ENCODE measurements around the gene GP1BB. TPM values are rescaled to one million over a fixed set of nuclear protein-coding genes. Genes with fewer than 3 reads are reported as not detected.
A peak's percentile ranks its signal among the peaks of the same experiment; 100 is the strongest.

Gene GP1BB
- total RNA-seq, 1 experiment from 2014 or later = not detected

GRCh38 chr22:19703869-19704268 is 19.5 kb upstream of the GP1BB start:
- H3K36me3 Mint-ChIP-seq (ENCODE audit: insufficient read depth, unreplicated experiment) = no peaks in the 10 kb centered on the region
- no peak for TF ChIP-seq CTCF (IDR thresholded peaks at IDR 0.05; ENCODE audit: unreplicated experiment)
- no TSS peak for BruUV-seq (replicated peaks)
- no peaks in the 10 kb centered on the region for H3K9me3 Mint-ChIP-seq (ENCODE audit: low read depth, unreplicated experiment)
- H3K27ac Mint-ChIP-seq (ENCODE audit: unreplicated experiment) = no peak overlapping the region
- DNase-seq = no peak
- CTCF ChIA-PET = interaction anchor here (1.2 kb wide), 1 partner anchor 12 kb away, joined by 3 read pairs; no protein-coding TSS in a partner anchor
- peaks cover 62% of the 10 kb centered on the region for H3K27me3 Mint-ChIP-seq (ENCODE audit: unreplicated experiment)
- H3K4me3 Mint-ChIP-seq (ENCODE audit: low read depth, unreplicated experiment) = no peak overlapping the region
- no peaks in the 10 kb centered on the region for H3K4me1 Mint-ChIP-seq (ENCODE audit: low read depth, unreplicated experiment)
- intact Hi-C loops (cut with micrococcal nuclease; ENCODE audit: unreplicated experiment) = no loop called here

- peaks cover 68% of the 10 kb centered on the region for H3K27me3 Mint-ChIP-seq (ENCODE audit: unreplicated experiment)
- no peaks in the 10 kb centered on the region for H3K4me1 Mint-ChIP-seq (ENCODE audit: low read depth, unreplicated experiment)
- no peak overlapping the region for H3K4me3 Mint-ChIP-seq (ENCODE audit: low read depth, unreplicated experiment)
- CTCF ChIA-PET = interaction anchor here (1.2 kb wide), 1 partner anchor 13 kb away, joined by 3 read pairs; no protein-coding TSS in a partner anchor
- intact Hi-C loops (cut with micrococcal nuclease; ENCODE audit: unreplicated experiment) = no loop called here
- TF ChIP-seq CTCF (IDR thresholded peaks at IDR 0.05; ENCODE audit: unreplicated experiment) = no peak
- no peaks in the 10 kb centered on the region for H3K36me3 Mint-ChIP-seq (ENCODE audit: insufficient read depth, unreplicated experiment)
- H3K27ac Mint-ChIP-seq (ENCODE audit: unreplicated experiment) = no peak overlapping the region
- no TSS peak for BruUV-seq (replicated peaks)
- DNase-seq = no peak
- no peaks in the 10 kb centered on the region for H3K9me3 Mint-ChIP-seq (ENCODE audit: low read depth, unreplicated experiment)
Observed at GRCh38 chr22:19704355-19705015, 18.9 kb upstream of the GP1BB start.

GRCh38 chr22:19705181-19705934 is 18.0 kb upstream of the GP1BB start:
- intact Hi-C loops (cut with micrococcal nuclease; ENCODE audit: unreplicated experiment) = no loop called here
- DNase-seq = no peak
- Mint-ChIP-seq H3K36me3 (ENCODE audit: insufficient read depth, unreplicated experiment) (no peaks in the 10 kb centered on the region), H3K4me1 (ENCODE audit: low read depth, unreplicated experiment) (no peaks in the 10 kb centered on the region), H3K27me3 (ENCODE audit: unreplicated experiment) (peaks cover 74% of the 10 kb centered on the region), H3K9me3 (ENCODE audit: low read depth, unreplicated experiment) (no peaks in the 10 kb centered on the region), H3K4me3 (ENCODE audit: low read depth, unreplicated experiment) (no peak overlapping the region), H3K27ac (ENCODE audit: unreplicated experiment) (no peak overlapping the region)
- peak; percentile 24 for TF ChIP-seq CTCF (IDR thresholded peaks at IDR 0.05; ENCODE audit: unreplicated experiment)
- no TSS peak for BruUV-seq (replicated peaks)
- CTCF ChIA-PET = interaction anchor here (1.2 kb wide), 1 partner anchor 11 kb away, joined by 3 read pairs; no protein-coding TSS in a partner anchor

GRCh38 chr22:19706661-19707151 is 16.6 kb upstream of the GP1BB start:
- no peak for TF ChIP-seq CTCF (IDR thresholded peaks at IDR 0.05; ENCODE audit: unreplicated experiment)
- H3K9me3 Mint-ChIP-seq (ENCODE audit: low read depth, unreplicated experiment) = no peaks in the 10 kb centered on the region
- H3K4me1 Mint-ChIP-seq (ENCODE audit: low read depth, unreplicated experiment) = no peaks in the 10 kb centered on the region
- DNase-seq = no peak
- peaks cover 74% of the 10 kb centered on the region for H3K27me3 Mint-ChIP-seq (ENCODE audit: unreplicated experiment)
- intact Hi-C loops (cut with micrococcal nuclease; ENCODE audit: unreplicated experiment) = no loop called here
- H3K36me3 Mint-ChIP-seq (ENCODE audit: insufficient read depth, unreplicated experiment) = no peaks in the 10 kb centered on the region
- no peak overlapping the region for H3K4me3 Mint-ChIP-seq (ENCODE audit: low read depth, unreplicated experiment)
- CTCF ChIA-PET = no interaction called here
- H3K27ac Mint-ChIP-seq (ENCODE audit: unreplicated experiment) = no peak overlapping the region
- BruUV-seq (replicated peaks) = no TSS peak
